GM19025 (cell line): ENCODE data around the gene ATP13A4.

Experiments used
- ATAC-seq: cut with Tn5 transposase; IDR thresholded peaks from one replicate; pipeline ENCODE4 v1.9.1; 2021; ENCODE audit warnings: mild to moderate bottlenecking, low read depth, moderate library complexity; ENCODE audit not compliant: unreplicated experiment

ATP13A4 gene

GRCh38 chr3:193416629-193417028 lies 138.1 kb downstream of the ATP13A4 start:
- ATAC-seq = no peak

- no peak for ATAC-seq
Observed at GRCh38 chr3:193407688-193408087, 147.0 kb downstream of the ATP13A4 start.

- no peak for ATAC-seq
Observed at GRCh38 chr3:193407112-193407511, 147.6 kb downstream of the ATP13A4 start.

GRCh38 chr3:193403307-193403706 lies 151.4 kb downstream of the ATP13A4 start:
- no peak for ATAC-seq

GRCh38 chr3:193400304-193400703 lies 154.4 kb downstream of the ATP13A4 start:
- no peak for ATAC-seq

- ATAC-seq = no peak
Observed at GRCh38 chr3:193396451-193397244, 158.0 kb downstream of the ATP13A4 start.

GRCh38 chr3:193391902-193392301 lies 162.8 kb downstream of the ATP13A4 start:
- ATAC-seq = no peak

- no peak for ATAC-seq
Observed at GRCh38 chr3:193389335-193389734, 165.4 kb downstream of the ATP13A4 start.

- no peak for ATAC-seq
Observed at GRCh38 chr3:193388361-193388760, 166.3 kb downstream of the ATP13A4 start.

GRCh38 chr3:193387596-193387995 lies 167.1 kb downstream of the ATP13A4 start:
- no peak for ATAC-seq

GRCh38 chr3:193378706-193379105 lies 176.0 kb downstream of the ATP13A4 start, which contains the start of gene ATP13A5:
TSS of gene ATP13A5 (minus strand) at chr3:193378753. CDS start at chr3:193378725, 28 bp downstream.
- ATAC-seq = no peak

- ATAC-seq = no peak
Observed at GRCh38 chr3:193377591-193377990, 177.1 kb downstream of the ATP13A4 start.

- no peak for ATAC-seq
Observed at GRCh38 chr3:193375614-193376013, 179.1 kb downstream of the ATP13A4 start.

GRCh38 chr3:193372783-193373182 lies 181.9 kb downstream of the ATP13A4 start:
- no peak for ATAC-seq

GRCh38 chr3:193367868-193368267 lies 186.8 kb downstream of the ATP13A4 start:
- ATAC-seq = no peak

GRCh38 chr3:193357291-193357690 lies 197.4 kb downstream of the ATP13A4 start:
- ATAC-seq = no peak

- no peak for ATAC-seq
Observed at GRCh38 chr3:193354423-193354822, 200.3 kb downstream of the ATP13A4 start.
